OCI-LY7 (cell line): ENCODE data around the gene ARMC7. TPM values are rescaled to one million over a fixed set of nuclear protein-coding genes. Genes with fewer than 3 reads are reported as not detected.

Experiments used
- BruUV-seq: library from RNA; stranded (reverse); fragments of 400-500 nt; replicated peaks from 2 replicates; lab custom pipeline; 2021; lab: Mats Ljungman, UMichigan
- CTCF ChIA-PET: fragments of 300-600 bp; sonication (Branson Sonifier 250); formaldehyde crosslinking; loops from one replicate; lab custom pipeline; 2022; ENCODE audit warnings: antibody characterized with exemption; ENCODE audit not compliant: unreplicated experiment; lab: Charles Lee
- POLR2A ChIA-PET: fragments of 300-600 bp; sonication (Branson Sonifier 250); formaldehyde crosslinking; loops from one replicate; lab custom pipeline; 2022; ENCODE audit warnings: antibody characterized with exemption; lab: Charles Lee
- DNase-seq: peaks from one replicate; pipeline ENCODE4 v3.0.0-alpha.2; 2015; ENCODE audit warnings: low spot score
- H2AFZ ChIP-seq: fragments of 200-600 bp; sonication (generic), shearing (Covaris generic); 2 replicates; pipeline ENCODE4 v1.6.1; 2014; ENCODE audit warnings: mild to moderate bottlenecking, antibody characterized with exemption, low read length, moderate library complexity
- H3K27ac ChIP-seq: fragments of 200-600 bp; sonication (generic); 2 replicates; pipeline ENCODE4 v1.5.1; 2014; ENCODE audit warnings: mixed run types, low read depth, mild to moderate bottlenecking, moderate library complexity, low read length, inconsistent platforms; ENCODE audit not compliant: poor library complexity, severe bottlenecking
- H3K36me3 ChIP-seq: fragments of 200-600 bp; sonication (generic); 2 replicates; pipeline ENCODE4 v1.6.1; 2014; ENCODE audit warnings: mild to moderate bottlenecking, antibody characterized with exemption, low read length, moderate library complexity, mixed read lengths; ENCODE audit not compliant: insufficient read depth
- H3K4me1 ChIP-seq: fragments of 200-600 bp; sonication (generic); 2 replicates; pipeline ENCODE4 v1.5.1; 2014; ENCODE audit warnings: mild to moderate bottlenecking, low read length; ENCODE audit not compliant: insufficient read depth, poor library complexity, severe bottlenecking
- H3K4me2 ChIP-seq: fragments of 200-600 bp; sonication (generic); 2 replicates; pipeline ENCODE4 v1.6.1; 2014; ENCODE audit warnings: mild to moderate bottlenecking, low read length
- H3K4me3 ChIP-seq: fragments of 200-600 bp; sonication (generic); 2 replicates; pipeline ENCODE4 v1.5.1; 2014; ENCODE audit warnings: mild to moderate bottlenecking, low read depth, low read length; ENCODE audit not compliant: poor library complexity, severe bottlenecking
- H3K79me2 ChIP-seq: fragments of 200-600 bp; sonication (generic); 2 replicates; pipeline ENCODE4 v1.6.1; 2016; ENCODE audit warnings: low read depth, mild to moderate bottlenecking, low read length, moderate library complexity, mixed read lengths; ENCODE audit not compliant: insufficient read depth
- H3K9me2 ChIP-seq: fragments of 200-600 bp; sonication (generic); 2 replicates; pipeline ENCODE4 v1.6.1; 2016; ENCODE audit warnings: mild to moderate bottlenecking, low read length, mixed read lengths; ENCODE audit not compliant: insufficient read depth
- H3K9me3 ChIP-seq: fragments of 200-600 bp; sonication (generic); 2 replicates; pipeline ENCODE4 v1.6.1; 2014; ENCODE audit warnings: mild to moderate bottlenecking, mixed run types, low read length, mixed read lengths
- H4K20me1 ChIP-seq: fragments of 200-600 bp; sonication (generic); 2 replicates; pipeline ENCODE4 v1.6.1; 2014; ENCODE audit warnings: mild to moderate bottlenecking, antibody characterized with exemption, low read length, moderate library complexity, mixed read lengths; ENCODE audit not compliant: insufficient read depth
- CTCF ChIP-seq: fragments of 200-600 bp; sonication (generic); conservative IDR thresholded peaks from 2 replicates; pipeline ENCODE4 v1.5.1; 2014; ENCODE audit warnings: mild to moderate bottlenecking, antibody characterized with exemption, low read length, moderate library complexity, mixed read lengths
- EZH2phosphoT487 ChIP-seq: fragments of 200-600 bp; sonication (generic); IDR thresholded peaks from 2 replicates; pipeline ENCODE4 v1.6.1; 2018; ENCODE audit warnings: low read depth, borderline replicate concordance, mild to moderate bottlenecking, mixed run types, antibody characterized with exemption, low read length, moderate library complexity, mixed read lengths
- intact Hi-C: fragments of 100-400 bp; cut with micrococcal nuclease; formaldehyde crosslinking; loops from one replicate; pipeline ENCODE4 v1.10.0; 2022; ENCODE audit not compliant: unreplicated experiment
- total RNA-seq, 2 experiments: library from RNA; depleted of rRNA in 1 of 2; stranded (reverse); fragments of >200 nt in 1 of 2; shearing (Covaris generic) in 1 of 2; gene quantifications; 2 replicates each; pipeline ENCODE4 v1.2.3, GENCODE V29; 2014 to 2022

The ARMC7 gene
- total RNA-seq, 2 experiments from 2014 or later: 7.1 to 19.9 TPM

GRCh38 chr17:75124041-75124818 lies 14.5 kb downstream of the ARMC7 start:
- intact Hi-C loops: no loop called here
- peaks cover 9% of the 10 kb centered on the region; the same call in 1 of the 2 replicates for H3K36me3 ChIP-seq
- no peaks in the 10 kb centered on the region for H3K9me3 ChIP-seq
- no peaks in the 10 kb centered on the region for H4K20me1 ChIP-seq
- ChIA-PET CTCF (interaction anchor here (1.2 kb wide), 1 partner anchor 10 kb away, joined by 3 read pairs; no protein-coding TSS in a partner anchor), POLR2A (interaction anchor here (0.8 kb wide), 1 partner anchor 14 kb away, joined by 4 read pairs; the partner anchor contains the start of gene ARMC7)
- no peaks in the 10 kb centered on the region for H3K79me2 ChIP-seq
- DNase-seq: no peak
- peaks cover 8% of the 10 kb centered on the region for H3K4me1 ChIP-seq
- BruUV-seq: no TSS peak
- no peak overlapping the region for H3K27ac ChIP-seq
- no peak overlapping the region for H3K4me2 ChIP-seq
- H2AFZ ChIP-seq: no peak overlapping the region
- TF ChIP-seq EZH2phosphoT487: no peak
- no peak for TF ChIP-seq CTCF
- H3K9me2 ChIP-seq: no peaks in the 10 kb centered on the region
- H3K4me3 ChIP-seq: no peak overlapping the region

- POLR2A ChIA-PET: interaction anchor here (0.8 kb wide), 1 partner anchor 15 kb away, joined by 4 read pairs; the partner anchor contains the start of gene ARMC7
- no TSS peak for BruUV-seq
- intact Hi-C loops: no loop called here
- Histone ChIP-seq H3K9me3 (no peaks in the 10 kb centered on the region), H3K4me3 (no peak overlapping the region), H3K36me3 (peaks cover 15% of the 10 kb centered on the region; the same call in 1 of the 2 replicates), H4K20me1 (peaks cover 3% of the 10 kb centered on the region; the same call in 1 of the 2 replicates), H3K4me1 (peaks cover 10% of the 10 kb centered on the region), H3K79me2 (peaks cover 3% of the 10 kb centered on the region; the same call in 1 of the 2 replicates), H3K27ac (no peak overlapping the region), H2AFZ (no peak overlapping the region), H3K4me2 (no peak overlapping the region), H3K9me2 (no peaks in the 10 kb centered on the region)
- DNase-seq: no peak
- CTCF ChIA-PET: interaction anchor here (1.2 kb wide), 1 partner anchor 10 kb away, joined by 3 read pairs; no protein-coding TSS in a partner anchor
- TF ChIP-seq CTCF: no peak
- no peak for TF ChIP-seq EZH2phosphoT487
Measured at GRCh38 chr17:75124819-75125162, 15.0 kb downstream of the ARMC7 start.
